H1 (cell line): Measurements from ENCODE around the gene GIPR. TPM values are rescaled to one million over a fixed set of nuclear protein-coding genes. Genes with fewer than 3 reads are reported as not detected.
A peak's percentile ranks its signal among the peaks of the same experiment; 100 is the strongest.

Experiments used
- CTCF ChIA-PET: fragments of 300-600 bp; sonication (Branson Sonifier 250); formaldehyde crosslinking; loops from one replicate; lab custom pipeline; 2021; ENCODE audit not compliant: partially characterized antibody; lab: Charles Lee
- POLR2A ChIA-PET: fragments of 300-600 bp; sonication (Branson Sonifier 250); formaldehyde crosslinking; loops from one replicate; lab custom pipeline; 2021; ENCODE audit warnings: inconsistent platforms; ENCODE audit not compliant: partially characterized antibody; lab: Charles Lee
- DNase-seq, 2 experiments: peaks; one replicate each; pipeline versions ENCODE4 v3.0.0 to v3.0.0-alpha.2; 2010 to 2022; ENCODE audit warnings: low spot score in 2 of 2, low read depth in 1 of 2, mixed read lengths in 1 of 2
- FAIRE-seq: peaks from 2 replicates; lab custom pipeline; 2011; peaks lifted over from hg19 to GRCh38; lab: Jason Lieb, UNC
- H2AFZ ChIP-seq: 2 replicates; pipeline ENCODE4 v1.8.1; 2012; ENCODE audit warnings: low read length, inconsistent platforms
- H2AK5ac ChIP-seq: 2 replicates; pipeline ENCODE4 v1.6.1; 2013; ENCODE audit warnings: low read depth, low read length
- H2BK120ac ChIP-seq: replicated peaks from 2 replicates; pipeline ENCODE3; 2013; ENCODE audit warnings: low read depth, low read length, inconsistent platforms
- H2BK12ac ChIP-seq: 2 replicates; pipeline ENCODE4 v1.6.1; 2013; ENCODE audit warnings: low read depth, low read length
- H2BK15ac ChIP-seq: 2 replicates; pipeline ENCODE4 v1.6.1; 2013; ENCODE audit warnings: low read length
- H2BK20ac ChIP-seq: 2 replicates; pipeline ENCODE4 v1.6.1; 2013; ENCODE audit warnings: low read length
- H2BK5ac ChIP-seq: 2 replicates; pipeline ENCODE4 v1.6.1; 2013; ENCODE audit warnings: low read depth, low read length
- H3K14ac ChIP-seq: 2 replicates; pipeline ENCODE4 v1.6.1; 2013; ENCODE audit warnings: inconsistent platforms; ENCODE audit not compliant: insufficient read length
- H3K18ac ChIP-seq: 2 replicates; pipeline ENCODE4 v1.6.1; 2013; ENCODE audit warnings: low read length; ENCODE audit errors: extremely low read depth
- H3K23ac ChIP-seq: 2 replicates; pipeline ENCODE4 v1.6.1; 2013; ENCODE audit warnings: inconsistent platforms; ENCODE audit not compliant: insufficient read length
- H3K23me2 ChIP-seq: 2 replicates; pipeline ENCODE4 v1.6.1; 2013; ENCODE audit warnings: low read depth, low read length
- H3K27ac ChIP-seq: 2 replicates; pipeline ENCODE4 v1.6.1; 2011; ENCODE audit warnings: low read depth, low read length, inconsistent platforms
- H3K27me3 ChIP-seq, 4 experiments: replicated peaks in 1 of 4; 1 replicate in 1 of 4; 2 replicates in 3 of 4; pipeline versions ENCODE4 v1.6.1 to v1.8.1; 2011 to 2013; ENCODE audit warnings: low read length in 3 of 4, mild to moderate bottlenecking in 3 of 4, inconsistent platforms in 2 of 4, mixed read lengths in 2 of 4, moderate library complexity in 1 of 4; ENCODE audit not compliant: control insufficient read depth in 3 of 4, insufficient read depth in 3 of 4; ENCODE audit errors: extremely low read depth in 1 of 4
- H3K36me3 ChIP-seq, 4 experiments: 2 replicates each; pipeline versions ENCODE4 v1.6.1 to v1.8.1; 2011 to 2013; ENCODE audit warnings: mild to moderate bottlenecking in 4 of 4, low read length in 3 of 4, moderate library complexity in 2 of 4, control low read depth in 1 of 4, inconsistent platforms in 1 of 4; ENCODE audit not compliant: insufficient read depth in 4 of 4, control insufficient read depth in 2 of 4
- H3K4ac ChIP-seq: replicated peaks from 2 replicates; pipeline ENCODE3; 2013; ENCODE audit warnings: low read length, low read depth, mixed read lengths, inconsistent platforms; ENCODE audit not compliant: insufficient read length
- H3K4me1 ChIP-seq, 4 experiments: replicated peaks in 1 of 4; 1 replicate in 1 of 4; 2 replicates in 3 of 4; pipeline versions ENCODE4 v1.6.1 to v1.8.1; 2011 to 2013; ENCODE audit warnings: low read length in 3 of 4, inconsistent platforms in 2 of 4, mixed read lengths in 1 of 4; ENCODE audit not compliant: insufficient read depth in 4 of 4, control insufficient read depth in 3 of 4
- H3K4me2 ChIP-seq, 2 experiments: 2 replicates each; pipeline versions ENCODE4 v1.6.1 to v1.8.1; 2011 to 2013; ENCODE audit warnings: low read depth in 2 of 2, low read length in 2 of 2, control low read depth in 1 of 2, inconsistent platforms in 1 of 2, mild to moderate bottlenecking in 1 of 2; ENCODE audit not compliant: insufficient read depth in 1 of 2
- H3K4me3 ChIP-seq, 4 experiments: fragments of 200-600, 300-600 bp in 1 of 4; sonication (generic), shearing (Covaris generic), sonication (Bioruptor Twin) in 1 of 4; 2 replicates each; pipeline versions ENCODE4 v1.5.1 to v1.8.1; 2011 to 2016; ENCODE audit warnings: low read length in 4 of 4, low read depth in 3 of 4, control low read depth in 2 of 4, inconsistent platforms in 2 of 4, mild to moderate bottlenecking in 2 of 4, mixed read lengths in 1 of 4, moderate library complexity in 1 of 4; ENCODE audit not compliant: insufficient read depth in 2 of 4; ENCODE audit errors: extremely low read depth in 1 of 4
- H3K56ac ChIP-seq: replicated peaks from 2 replicates; pipeline ENCODE3; 2013; ENCODE audit warnings: low read depth, mild to moderate bottlenecking, mixed read lengths, low read length, inconsistent platforms; ENCODE audit not compliant: insufficient read length
- H3K79me1 ChIP-seq: 2 replicates; pipeline ENCODE4 v1.6.1; 2013; ENCODE audit warnings: low read depth, low read length, control low read depth
- H3K79me2 ChIP-seq, 2 experiments: 2 replicates each; pipeline versions ENCODE4 v1.6.1 to v1.8.1; 2012 to 2013; ENCODE audit warnings: low read length in 2 of 2, mild to moderate bottlenecking in 2 of 2, inconsistent platforms in 1 of 2; ENCODE audit not compliant: insufficient read depth in 2 of 2, control insufficient read depth in 1 of 2
- H3K9ac ChIP-seq, 4 experiments: replicated peaks in 1 of 4; 1 replicate in 1 of 4; 2 replicates in 3 of 4; pipeline versions ENCODE4 v1.6.1 to v1.8.1; 2011 to 2013; ENCODE audit warnings: low read depth in 3 of 4, low read length in 3 of 4, control low read depth in 2 of 4, mild to moderate bottlenecking in 2 of 4, moderate library complexity in 2 of 4, inconsistent platforms in 1 of 4; ENCODE audit errors: extremely low read depth in 1 of 4
- H3K9me3 ChIP-seq, 2 experiments: 2 replicates each; pipeline versions ENCODE4 v1.6.1 to v1.8.1; 2012 to 2013; ENCODE audit warnings: mild to moderate bottlenecking in 2 of 2, moderate library complexity in 2 of 2, control low read depth in 1 of 2, inconsistent platforms in 1 of 2, low read depth in 1 of 2, low read length in 1 of 2, mixed read lengths in 1 of 2; ENCODE audit not compliant: insufficient read depth in 2 of 2
- H4K20me1 ChIP-seq, 2 experiments: replicated peaks in 1 of 2; 2 replicates each; pipeline versions ENCODE3 to v1.8.1; 2011 to 2013; ENCODE audit warnings: inconsistent platforms in 2 of 2, low read length in 2 of 2, mild to moderate bottlenecking in 1 of 2; ENCODE audit not compliant: insufficient read depth in 2 of 2, control insufficient read depth in 1 of 2
- H4K5ac ChIP-seq: 2 replicates; pipeline ENCODE4 v1.6.1; 2013; ENCODE audit warnings: low read length, low read depth, mixed read lengths, inconsistent platforms; ENCODE audit not compliant: insufficient read length
- H4K8ac ChIP-seq: 2 replicates; pipeline ENCODE4 v1.8.0; 2013; ENCODE audit warnings: mild to moderate bottlenecking, moderate library complexity, low read length, inconsistent platforms; ENCODE audit not compliant: insufficient read depth; ENCODE audit errors: extremely low read depth
- H4K91ac ChIP-seq: replicated peaks from 2 replicates; pipeline ENCODE3; 2013; ENCODE audit warnings: low read length, mixed read lengths, inconsistent platforms; ENCODE audit not compliant: insufficient read length
- BRCA1 ChIP-seq: IDR thresholded peaks from 2 replicates; pipeline ENCODE4 v1.6.1; 2012; ENCODE audit warnings: low read depth, low read length, improper control_type of control experiment
- GABPA ChIP-seq: IDR thresholded peaks from 2 replicates; pipeline ENCODE4 v1.6.1; 2011; ENCODE audit warnings: mild to moderate bottlenecking, low read length, moderate library complexity, borderline replicate concordance; ENCODE audit not compliant: insufficient read depth
- JUND ChIP-seq: IDR thresholded peaks from 2 replicates; pipeline ENCODE4 v1.6.1; 2011; ENCODE audit warnings: mild to moderate bottlenecking, improper control_type of control experiment, low read length
- RAD21 ChIP-seq, 2 experiments: IDR thresholded peaks in 1 of 2; conservative IDR thresholded peaks in 1 of 2; 2 replicates each; pipeline ENCODE4 v1.6.1; 2011; ENCODE audit warnings: low read depth in 2 of 2, low read length in 2 of 2, improper control_type of control experiment in 1 of 2, inconsistent platforms in 1 of 2, mild to moderate bottlenecking in 1 of 2, moderate library complexity in 1 of 2
- RNF2 ChIP-seq: fragments of 200-900, 300-1000 bp; sonication (generic); IDR thresholded peaks from 2 replicates; pipeline ENCODE4 v1.7.1; 2016; ENCODE audit warnings: borderline replicate concordance, low read depth, mild to moderate bottlenecking, antibody characterized with exemption, low read length; ENCODE audit not compliant: poor library complexity, severe bottlenecking; ENCODE audit errors: missing control alignments
- SP1 ChIP-seq: IDR thresholded peaks from 2 replicates; pipeline ENCODE4 v1.6.1; 2011; ENCODE audit warnings: low read depth, low read length
- WGBS, 2 experiments: shearing (Covaris generic) in 1 of 2; methylation state at CpG; one replicate each; pipeline versions ENCODE4 v1.1.6 to v1.1.7; 2013 to 2015; ENCODE audit warnings: low lambda C conversion rate in 2 of 2, mixed read lengths in 2 of 2, inconsistent platforms in 1 of 2, low coverage in 1 of 2, missing lambda C conversion rate in 1 of 2; ENCODE audit not compliant: insufficient replicate concordance in 2 of 2, insufficient coverage in 1 of 2, insufficient read length in 1 of 2; ENCODE audit errors: extremely low coverage in 1 of 2, missing lambda C conversion rate in 1 of 2; 5-methylcytosine and 5-hydroxymethylcytosine counted together
- polyA plus RNA-seq, 7 experiments: library from polyadenylated mRNA; depleted of rRNA in 3 of 7; stranded (reverse) in 5 of 7; unstranded in 2 of 7; fragments of >200 nt in 5 of 7; fragments of 200-250 nt in 2 of 7; gene quantifications; 1 replicate in 5 of 7; 2 replicates in 1 of 7; 4 replicates in 1 of 7; pipeline versions ENCODE4 v1.2.1 to v1.2.3, GENCODE V29; 2011 to 2013; ENCODE audit warnings: missing spikeins in 2 of 7, mixed read lengths in 2 of 7
- total RNA-seq: library from RNA; stranded (reverse); fragmentation: NEBNext Ultra II Directional; extraction: Animal tissue kit (Norgen Biotek cat#: 25700); gene quantifications from 2 replicates; pipeline ENCODE4 v1.2.1, GENCODE V29; 2021
- TF ChIP-seq, protein P1 (sequence below), 3 experiments: IDR thresholded peaks; 1 replicate in 2 of 3; 2 replicates in 1 of 3; pipeline versions ENCODE4 v1.5.1 to v1.6.1; 2011; ENCODE audit warnings: low read length in 3 of 3, mild to moderate bottlenecking in 3 of 3, inconsistent platforms in 2 of 3, low read depth in 1 of 3, moderate library complexity in 1 of 3; ENCODE audit not compliant: insufficient read depth in 1 of 3; ENCODE audit errors: control extremely low read depth in 1 of 3

GIPR gene
- total and polyA plus RNA-seq, 2 of the 8 experiments (the other 6 are each of a cell fraction or from before 2014, with no cell fraction given) = 0.42 to 1.3 TPM

DNA sequence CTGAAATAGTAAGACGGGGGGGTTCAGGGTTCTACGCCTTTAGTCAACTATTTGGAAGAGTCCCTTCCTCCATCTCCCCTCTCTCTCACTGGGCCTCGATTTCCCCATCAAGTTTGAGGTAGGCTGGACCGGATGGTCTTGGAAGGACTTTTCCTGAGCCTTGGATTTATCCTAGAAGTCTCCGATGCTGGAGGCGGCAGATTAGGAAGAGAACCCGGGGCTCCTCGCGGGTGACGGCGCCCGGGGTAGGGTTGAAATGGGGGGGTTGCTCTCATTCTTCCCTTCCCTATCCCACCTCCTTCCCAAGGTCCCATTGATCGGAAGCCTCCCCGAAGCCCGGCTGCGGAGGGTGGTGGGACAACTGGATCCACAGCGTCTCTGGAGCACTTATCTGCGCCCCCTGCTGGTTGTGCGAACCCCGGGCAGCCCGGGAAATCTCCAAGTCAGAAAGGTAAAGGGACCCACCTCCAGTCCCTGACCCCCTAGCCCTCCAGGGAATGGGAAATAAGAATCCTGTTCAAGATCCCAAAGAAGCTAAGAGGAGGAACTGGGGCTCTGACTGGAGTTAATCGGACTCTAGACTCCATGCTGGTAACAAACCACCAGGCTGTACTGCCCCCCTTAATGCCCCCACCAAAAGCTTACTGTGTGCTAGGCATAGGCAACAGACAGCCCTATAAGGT is 25.2 kb downstream of the GIPR start:
- Histone ChIP-seq H4K5ac (no peak overlapping the region), H4K8ac (peak overlapping the region; percentile 30; the same call in 1 of the 2 replicates), H4K91ac (no peak overlapping the region), H3K79me2 (peaks cover 0 to 25% of the 10 kb centered on the region in 2 experiments; a peak in 3 of 4 replicates), H3K27me3 (no peaks in the 10 kb centered on the region), H3K79me1 (no peaks in the 10 kb centered on the region; the same call in 1 of the 2 replicates), H3K56ac (no peak overlapping the region), H3K4ac (peak overlapping the region; percentile 11), H2AFZ (peak overlapping the region; percentile 45; the same call in 1 of the 2 replicates), H3K4me1 (no peaks in the 10 kb centered on the region; a peak in 1 of 7 replicates), H3K18ac (no peak overlapping the region; the same call in 1 of the 2 replicates), H3K36me3 (peaks cover 8 to 30% (median 15%) of the 10 kb centered on the region in 4 experiments), H2BK12ac (no peak overlapping the region), H3K23me2 (peaks cover 3% of the 10 kb centered on the region; the same call in 1 of the 2 replicates), H3K14ac (no peak overlapping the region), H2BK120ac (no peak overlapping the region), H3K4me2 (peak overlapping the region; percentile 63 to 82), H3K4me3 (peak overlapping the region; percentile 73 to 89 (median 84)), H2BK5ac (peak overlapping the region; percentile 73; the same call in 1 of the 2 replicates), H2AK5ac (no peak overlapping the region), H2BK15ac (no peak overlapping the region), H4K20me1 (peaks cover 0 to 8% of the 10 kb centered on the region in 2 experiments), H2BK20ac (no peak overlapping the region; the same call in 1 of the 2 replicates), H3K9me3 (no peaks in the 10 kb centered on the region), H3K27ac (peak overlapping the region; percentile 71), H3K23ac (no peak overlapping the region), H3K9ac (peak overlapping the region in 3 of 4 experiments; percentile 70 to 82 (median 73); a peak in 6 of 7 replicates)
- peak in 1 of 2 experiments; percentile 94 for DNase-seq
- ChIA-PET CTCF (interaction anchor here (0.6 to 9.0 kb wide), 25 partner anchors 10 to 360 kb away, joined by 3 to 98 read pairs (median 4); no protein-coding TSS in a partner anchor), POLR2A (interaction anchor here (0.5 to 4.8 kb wide), 18 partner anchors 9 to 364 kb away, joined by 3 to 74 read pairs (median 6); partner anchors contain the start of genes FBXO46, SIX5 and VASP)
- 4% methylated on average over 22 of the region's 22 CpGs; no CpG with 5 or more reads in 1 of the 2 experiments for WGBS, 2 experiments
- no peak for FAIRE-seq
- TF ChIP-seq JUND = 0 out of 2 replicates have a peak, but pooled peaks have one; percentile 34
- TF ChIP-seq SP1 = no peak
- TF ChIP-seq BRCA1 = no peak
- TF ChIP-seq RAD21 (IDR thresholded peaks at IDR 0.05 in 1 of 2, conservative IDR thresholded peaks at IDR 0.05 in 1 of 2; ENCODE audit: low read depth in 2 of 2, low read length in 2 of 2) = peak; percentile 48 to 60; a peak in 3 of 4 replicates
- TF ChIP-seq GABPA = peak; percentile 67; the same call in 1 of the 2 replicates
- no peak for TF ChIP-seq RNF2
- TF ChIP-seq, protein P1, sequence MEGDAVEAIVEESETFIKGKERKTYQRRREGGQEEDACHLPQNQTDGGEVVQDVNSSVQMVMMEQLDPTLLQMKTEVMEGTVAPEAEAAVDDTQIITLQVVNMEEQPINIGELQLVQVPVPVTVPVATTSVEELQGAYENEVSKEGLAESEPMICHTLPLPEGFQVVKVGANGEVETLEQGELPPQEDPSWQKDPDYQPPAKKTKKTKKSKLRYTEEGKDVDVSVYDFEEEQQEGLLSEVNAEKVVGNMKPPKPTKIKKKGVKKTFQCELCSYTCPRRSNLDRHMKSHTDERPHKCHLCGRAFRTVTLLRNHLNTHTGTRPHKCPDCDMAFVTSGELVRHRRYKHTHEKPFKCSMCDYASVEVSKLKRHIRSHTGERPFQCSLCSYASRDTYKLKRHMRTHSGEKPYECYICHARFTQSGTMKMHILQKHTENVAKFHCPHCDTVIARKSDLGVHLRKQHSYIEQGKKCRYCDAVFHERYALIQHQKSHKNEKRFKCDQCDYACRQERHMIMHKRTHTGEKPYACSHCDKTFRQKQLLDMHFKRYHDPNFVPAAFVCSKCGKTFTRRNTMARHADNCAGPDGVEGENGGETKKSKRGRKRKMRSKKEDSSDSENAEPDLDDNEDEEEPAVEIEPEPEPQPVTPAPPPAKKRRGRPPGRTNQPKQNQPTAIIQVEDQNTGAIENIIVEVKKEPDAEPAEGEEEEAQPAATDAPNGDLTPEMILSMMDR (IDR thresholded peaks at IDR 0.05; ENCODE audit: control extremely low read depth in 1 of 3, insufficient read depth in 1 of 3, low read depth in 1 of 3, low read length in 3 of 3) = peak; percentile 80 to 84 (median 84)
